ENCODE data around the gene GMPR.

GMPR gene

DNA sequence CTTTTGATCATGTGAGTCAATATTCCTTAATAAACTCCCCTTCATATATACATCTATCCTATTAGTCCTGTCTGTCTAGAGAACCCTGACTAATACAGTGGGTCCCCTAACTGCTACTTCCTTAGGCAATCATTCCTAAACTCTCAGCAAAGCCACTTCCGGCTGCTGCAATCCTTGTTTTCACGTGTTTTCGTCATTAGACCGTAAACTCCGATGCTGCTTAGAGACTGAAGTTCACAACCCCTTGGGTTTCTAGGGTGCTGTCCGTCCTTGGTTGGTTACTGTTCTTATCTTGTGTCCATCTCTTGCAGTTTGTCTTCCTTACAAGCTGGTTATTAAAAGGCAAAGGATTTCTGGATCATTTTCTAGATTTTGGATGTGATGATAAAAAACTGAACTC, 106.4 kb downstream of the GMPR start:
- TF ChIP-seq BACH2 (CRISPR knock-in tag; IDR thresholded peaks at IDR 0.05; ENCODE audit: borderline replicate concordance) (no peak), RARB (CRISPR knock-in tag; IDR thresholded peaks at IDR 0.05) (no peak), SNAI2 (CRISPR knock-in tag; IDR thresholded peaks at IDR 0.05) (no peak), ZC3H10 (CRISPR knock-in tag; IDR thresholded peaks at IDR 0.05) (no peak), ZNF8 (CRISPR knock-in tag; IDR thresholded peaks at IDR 0.05) (no peak), ZNF565 (CRISPR knock-in tag; conservative IDR thresholded peaks at IDR 0.05; ENCODE audit: low read depth) (no peak), TOX (CRISPR knock-in tag; IDR thresholded peaks at IDR 0.05; ENCODE audit: borderline replicate concordance) (no peak), TCF4 (CRISPR knock-in tag; IDR thresholded peaks at IDR 0.05; ENCODE audit: borderline replicate concordance) (no peak), PPARA (CRISPR knock-in tag; IDR thresholded peaks at IDR 0.05; ENCODE audit: borderline replicate concordance) (no peak), OSR1 (CRISPR knock-in tag; IDR thresholded peaks at IDR 0.05) (no peak), ARNTL (CRISPR knock-in tag; IDR thresholded peaks at IDR 0.05; ENCODE audit: borderline replicate concordance, low read depth) (no peak), ZFP30 (CRISPR knock-in tag; IDR thresholded peaks at IDR 0.05) (no peak)
- TF ChIP-seq, protein P1, sequence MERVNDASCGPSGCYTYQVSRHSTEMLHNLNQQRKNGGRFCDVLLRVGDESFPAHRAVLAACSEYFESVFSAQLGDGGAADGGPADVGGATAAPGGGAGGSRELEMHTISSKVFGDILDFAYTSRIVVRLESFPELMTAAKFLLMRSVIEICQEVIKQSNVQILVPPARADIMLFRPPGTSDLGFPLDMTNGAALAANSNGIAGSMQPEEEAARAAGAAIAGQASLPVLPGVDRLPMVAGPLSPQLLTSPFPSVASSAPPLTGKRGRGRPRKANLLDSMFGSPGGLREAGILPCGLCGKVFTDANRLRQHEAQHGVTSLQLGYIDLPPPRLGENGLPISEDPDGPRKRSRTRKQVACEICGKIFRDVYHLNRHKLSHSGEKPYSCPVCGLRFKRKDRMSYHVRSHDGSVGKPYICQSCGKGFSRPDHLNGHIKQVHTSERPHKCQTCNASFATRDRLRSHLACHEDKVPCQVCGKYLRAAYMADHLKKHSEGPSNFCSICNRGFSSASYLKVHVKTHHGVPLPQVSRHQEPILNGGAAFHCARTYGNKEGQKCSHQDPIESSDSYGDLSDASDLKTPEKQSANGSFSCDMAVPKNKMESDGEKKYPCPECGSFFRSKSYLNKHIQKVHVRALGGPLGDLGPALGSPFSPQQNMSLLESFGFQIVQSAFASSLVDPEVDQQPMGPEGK (CRISPR knock-in tag; IDR thresholded peaks at IDR 0.05; ENCODE audit: borderline replicate concordance) = no peak
- TF ChIP-seq, protein P2, sequence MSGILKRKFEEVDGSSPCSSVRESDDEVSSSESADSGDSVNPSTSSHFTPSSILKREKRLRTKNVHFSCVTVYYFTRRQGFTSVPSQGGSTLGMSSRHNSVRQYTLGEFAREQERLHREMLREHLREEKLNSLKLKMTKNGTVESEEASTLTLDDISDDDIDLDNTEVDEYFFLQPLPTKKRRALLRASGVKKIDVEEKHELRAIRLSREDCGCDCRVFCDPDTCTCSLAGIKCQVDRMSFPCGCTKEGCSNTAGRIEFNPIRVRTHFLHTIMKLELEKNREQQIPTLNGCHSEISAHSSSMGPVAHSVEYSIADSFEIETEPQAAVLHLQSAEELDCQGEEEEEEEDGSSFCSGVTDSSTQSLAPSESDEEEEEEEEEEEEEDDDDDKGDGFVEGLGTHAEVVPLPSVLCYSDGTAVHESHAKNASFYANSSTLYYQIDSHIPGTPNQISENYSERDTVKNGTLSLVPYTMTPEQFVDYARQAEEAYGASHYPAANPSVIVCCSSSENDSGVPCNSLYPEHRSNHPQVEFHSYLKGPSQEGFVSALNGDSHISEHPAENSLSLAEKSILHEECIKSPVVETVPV (CRISPR knock-in tag; IDR thresholded peaks at IDR 0.05) = no peak
- TF ChIP-seq, protein P3, sequence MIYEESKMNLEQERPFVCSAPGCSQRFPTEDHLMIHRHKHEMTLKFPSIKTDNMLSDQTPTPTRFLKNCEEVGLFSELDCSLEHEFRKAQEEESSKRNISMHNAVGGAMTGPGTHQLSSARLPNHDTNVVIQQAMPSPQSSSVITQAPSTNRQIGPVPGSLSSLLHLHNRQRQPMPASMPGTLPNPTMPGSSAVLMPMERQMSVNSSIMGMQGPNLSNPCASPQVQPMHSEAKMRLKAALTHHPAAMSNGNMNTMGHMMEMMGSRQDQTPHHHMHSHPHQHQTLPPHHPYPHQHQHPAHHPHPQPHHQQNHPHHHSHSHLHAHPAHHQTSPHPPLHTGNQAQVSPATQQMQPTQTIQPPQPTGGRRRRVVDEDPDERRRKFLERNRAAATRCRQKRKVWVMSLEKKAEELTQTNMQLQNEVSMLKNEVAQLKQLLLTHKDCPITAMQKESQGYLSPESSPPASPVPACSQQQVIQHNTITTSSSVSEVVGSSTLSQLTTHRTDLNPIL (CRISPR knock-in tag; IDR thresholded peaks at IDR 0.05; ENCODE audit: low read depth) = no peak
- TF ChIP-seq, protein P4, sequence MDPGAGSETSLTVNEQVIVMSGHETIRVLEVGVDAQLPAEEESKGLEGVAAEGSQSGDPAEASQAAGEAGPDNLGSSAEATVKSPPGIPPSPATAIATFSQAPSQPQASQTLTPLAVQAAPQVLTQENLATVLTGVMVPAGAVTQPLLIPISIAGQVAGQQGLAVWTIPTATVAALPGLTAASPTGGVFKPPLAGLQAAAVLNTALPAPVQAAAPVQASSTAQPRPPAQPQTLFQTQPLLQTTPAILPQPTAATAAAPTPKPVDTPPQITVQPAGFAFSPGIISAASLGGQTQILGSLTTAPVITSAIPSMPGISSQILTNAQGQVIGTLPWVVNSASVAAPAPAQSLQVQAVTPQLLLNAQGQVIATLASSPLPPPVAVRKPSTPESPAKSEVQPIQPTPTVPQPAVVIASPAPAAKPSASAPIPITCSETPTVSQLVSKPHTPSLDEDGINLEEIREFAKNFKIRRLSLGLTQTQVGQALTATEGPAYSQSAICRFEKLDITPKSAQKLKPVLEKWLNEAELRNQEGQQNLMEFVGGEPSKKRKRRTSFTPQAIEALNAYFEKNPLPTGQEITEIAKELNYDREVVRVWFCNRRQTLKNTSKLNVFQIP (CRISPR knock-in tag; IDR thresholded peaks at IDR 0.05; ENCODE audit: borderline replicate concordance, low read depth) = no peak
- ATAC-seq = no peak
